Pons (tissue), 1 donor: Measurements from ENCODE around the gene CNTNAP5.

Source experiments
- DNase-seq: peaks from one replicate; pipeline ENCODE4 v3.0.0-alpha.2; 2016; ENCODE audit warnings: low spot score

CNTNAP5 gene

GRCh38 chr2:124693156-124693555 lies 668.1 kb downstream of the CNTNAP5 start:
- no peak for DNase-seq

- DNase-seq = no peak
These were observed 674.0 kb downstream of the CNTNAP5 start for GRCh38 chr2:124698979-124699565.

GRCh38 chr2:124702777-124703176 lies 677.7 kb downstream of the CNTNAP5 start:
- no peak for DNase-seq

- DNase-seq = no peak
These were observed 679.2 kb downstream of the CNTNAP5 start for GRCh38 chr2:124704071-124704925.

GRCh38 chr2:124708661-124709060 lies 683.6 kb downstream of the CNTNAP5 start:
- DNase-seq = peak; percentile 4

GRCh38 chr2:124713969-124714368 lies 688.9 kb downstream of the CNTNAP5 start:
- DNase-seq = no peak

- DNase-seq = no peak
These were observed 700.1 kb downstream of the CNTNAP5 start for GRCh38 chr2:124725187-124725586.

GRCh38 chr2:124740636-124741035 lies 715.5 kb downstream of the CNTNAP5 start:
- DNase-seq = no peak

- no peak for DNase-seq
These were observed 728.8 kb downstream of the CNTNAP5 start for GRCh38 chr2:124753842-124754241.

- no peak for DNase-seq
These were observed 730.3 kb downstream of the CNTNAP5 start for GRCh38 chr2:124755386-124755785.

- DNase-seq = no peak
These were observed 731.0 kb downstream of the CNTNAP5 start for GRCh38 chr2:124756048-124756447.

- no peak for DNase-seq
These were observed 737.3 kb downstream of the CNTNAP5 start for GRCh38 chr2:124762388-124762787.

- DNase-seq = peak; percentile 57
These were observed 738.5 kb downstream of the CNTNAP5 start for GRCh38 chr2:124763611-124764010.

- no peak for DNase-seq
These were observed 749.7 kb downstream of the CNTNAP5 start for GRCh38 chr2:124774781-124775180.

GRCh38 chr2:124776332-124776731 lies 751.2 kb downstream of the CNTNAP5 start:
- DNase-seq = no peak

- DNase-seq = no peak
These were observed 753.0 kb downstream of the CNTNAP5 start for GRCh38 chr2:124778076-124778475.

GRCh38 chr2:124796647-124797046 lies 771.6 kb downstream of the CNTNAP5 start:
- DNase-seq = no peak

- DNase-seq = no peak
These were observed 772.0 kb downstream of the CNTNAP5 start for GRCh38 chr2:124797049-124797448.

GRCh38 chr2:124798551-124798950 lies 773.5 kb downstream of the CNTNAP5 start:
- no peak for DNase-seq

GRCh38 chr2:124804014-124804940 lies 779.2 kb downstream of the CNTNAP5 start:
- DNase-seq = peak; percentile 71

GRCh38 chr2:124805060-124805459 lies 780.0 kb downstream of the CNTNAP5 start:
- no peak for DNase-seq

- peak; percentile 69 for DNase-seq
These were observed 785.0 kb downstream of the CNTNAP5 start for GRCh38 chr2:124810132-124810531.
